Breast epithelium (tissue), 4 donors: Measurements from ENCODE around the gene ASIC4. TPM values are rescaled to one million over a fixed set of nuclear protein-coding genes. Genes with fewer than 3 reads are reported as not detected.
A peak's percentile ranks its signal among the peaks of the same experiment; 100 is the strongest.

Experiments used
- DNase-seq, 2 donors: peaks; one replicate each; pipeline ENCODE4 v3.0.0-alpha.2; 2019; ENCODE audit warnings: low spot score in 2 of 2
- H3K27ac ChIP-seq, 2 donors: fragments of 200-600 bp; sonication (generic) in 1 of 2; one replicate each; pipeline ENCODE4 v1.5.1; 2016 to 2019; ENCODE audit warnings: mild to moderate bottlenecking in 1 of 2
- H3K27me3 ChIP-seq, 2 donors: fragments of 200-600 bp; sonication (generic) in 1 of 2; one replicate each; pipeline versions ENCODE4 v1.5.1 to v1.6.0; 2017 to 2019; ENCODE audit warnings: control low read depth in 1 of 2, mild to moderate bottlenecking in 1 of 2
- H3K36me3 ChIP-seq: fragments of 200-600 bp; one replicate; pipeline ENCODE4 v1.5.1; 2019
- H3K4me1 ChIP-seq, 2 donors: fragments of 200-600 bp; sonication (generic); one replicate each; pipeline ENCODE4 v1.5.1; 2016 to 2019; ENCODE audit warnings: control low read depth in 1 of 2
- H3K4me3 ChIP-seq, 3 donors: fragments of 200-600 bp; sonication (generic); 1 replicate in 2 of 3; 2 replicates in 1 of 3; pipeline ENCODE4 v1.5.1; 2016 to 2019; ENCODE audit warnings: mild to moderate bottlenecking in 3 of 3, moderate library complexity in 2 of 3
- H3K9me3 ChIP-seq, 2 donors: fragments of 200-600 bp; sonication (generic) in 1 of 2; one replicate each; pipeline ENCODE4 v1.5.1; 2016 to 2019; ENCODE audit warnings: control low read depth in 1 of 2
- CTCF ChIP-seq, 3 donors: fragments of 450-650 bp; IDR thresholded peaks; one replicate each; pipeline ENCODE4 v1.5.1; 2016 to 2017; ENCODE audit warnings: antibody characterized with exemption in 3 of 3, mild to moderate bottlenecking in 3 of 3, moderate library complexity in 3 of 3
- POLR2A ChIP-seq: fragments of 450-650 bp; IDR thresholded peaks from one replicate; pipeline ENCODE4 v1.6.1; 2016; ENCODE audit warnings: antibody characterized with exemption, mild to moderate bottlenecking, moderate library complexity
- POLR2AphosphoS5 ChIP-seq, 3 donors: sonication (generic); formaldehyde crosslinking; IDR thresholded peaks; one replicate each; pipeline ENCODE4 v1.6.1; 2017; ENCODE audit warnings: antibody characterized with exemption in 3 of 3
- intact Hi-C: fragments of 100-400 bp; cut with DNase I; formaldehyde crosslinking; loops from one replicate; pipeline ENCODE4 v1.15.1; 2023; ENCODE audit warnings: low total_unique reads
- total RNA-seq, 3 donors: library from RNA; depleted of rRNA; stranded (reverse); fragments of >200 nt; gene quantifications; one replicate each; pipeline ENCODE4 v1.1.0, GENCODE V29; 2016

The ASIC4 gene
- total RNA-seq, 3 donors from 2014 or later: 0.44 TPM; not detected in 2

- Histone ChIP-seq H3K27me3 (no peaks in the 10 kb centered on the region), H3K27ac (no peak overlapping the region), H3K9me3 (no peaks in the 10 kb centered on the region), H3K4me1 (peaks cover 5 to 6% of the 10 kb centered on the region in 2 donors), H3K4me3 (peak overlapping the region in 1 of 3 donors; percentile 76), H3K36me3 (no peaks in the 10 kb centered on the region)
- intact Hi-C loops: no loop called here
- TF ChIP-seq POLR2AphosphoS5 (IDR thresholded peaks at IDR 0.05) (no peak), CTCF (IDR thresholded peaks at IDR 0.05) (no peak), POLR2A (no peak)
- no peak for DNase-seq
Measured at GRCh38 chr2:219553463-219553963, 39.2 kb downstream of the ASIC4 start.

- Histone ChIP-seq H3K4me3 (no peak overlapping the region), H3K36me3 (no peaks in the 10 kb centered on the region), H3K27ac (no peak overlapping the region), H3K9me3 (no peaks in the 10 kb centered on the region), H3K4me1 (peaks cover 5 to 6% of the 10 kb centered on the region in 2 donors), H3K27me3 (no peaks in the 10 kb centered on the region)
- no peak for DNase-seq
- intact Hi-C loops: no loop called here
- TF ChIP-seq POLR2AphosphoS5 (IDR thresholded peaks at IDR 0.05) (no peak), POLR2A (no peak), CTCF (IDR thresholded peaks at IDR 0.05) (no peak)
Measured at GRCh38 chr2:219554350-219554749, 40.1 kb downstream of the ASIC4 start.

GRCh38 chr2:219555956-219556355, 41.7 kb downstream of the ASIC4 start:
- Histone ChIP-seq H3K4me1 (peaks cover 5 to 6% of the 10 kb centered on the region in 2 donors), H3K4me3 (no peak overlapping the region), H3K9me3 (no peaks in the 10 kb centered on the region), H3K27ac (no peak overlapping the region), H3K36me3 (no peaks in the 10 kb centered on the region), H3K27me3 (no peaks in the 10 kb centered on the region)
- no peak for DNase-seq
- TF ChIP-seq POLR2AphosphoS5 (IDR thresholded peaks at IDR 0.05) (no peak), POLR2A (no peak), CTCF (IDR thresholded peaks at IDR 0.05) (no peak)
- intact Hi-C loops: no loop called here

GRCh38 chr2:219556413-219556812, 42.1 kb downstream of the ASIC4 start:
- Histone ChIP-seq H3K27ac (no peak overlapping the region), H3K4me3 (no peak overlapping the region), H3K4me1 (peaks cover 5% of the 10 kb centered on the region in 2 donors), H3K9me3 (no peaks in the 10 kb centered on the region), H3K27me3 (no peaks in the 10 kb centered on the region), H3K36me3 (no peaks in the 10 kb centered on the region)
- intact Hi-C loops: no loop called here
- no peak for DNase-seq
- TF ChIP-seq POLR2A: no peak
- no peak for TF ChIP-seq CTCF (IDR thresholded peaks at IDR 0.05)
- no peak for TF ChIP-seq POLR2AphosphoS5 (IDR thresholded peaks at IDR 0.05)

- Histone ChIP-seq H3K36me3 (no peaks in the 10 kb centered on the region), H3K4me1 (no peaks in the 10 kb centered on the region), H3K9me3 (no peaks in the 10 kb centered on the region), H3K27ac (no peak overlapping the region), H3K4me3 (no peak overlapping the region), H3K27me3 (no peaks in the 10 kb centered on the region)
- intact Hi-C loops: no loop called here
- DNase-seq: no peak
- TF ChIP-seq POLR2AphosphoS5 (IDR thresholded peaks at IDR 0.05): no peak
- no peak for TF ChIP-seq CTCF (IDR thresholded peaks at IDR 0.05)
- TF ChIP-seq POLR2A: no peak
Measured at GRCh38 chr2:219557320-219557719, 43.0 kb downstream of the ASIC4 start.
